Tibial nerve (tissue), 4 donors: Measurements from ENCODE around the gene RAB4A. TPM values are rescaled to one million over a fixed set of nuclear protein-coding genes. Genes with fewer than 3 reads are reported as not detected.

Source experiments
- DNase-seq, 2 donors: peaks; one replicate each; pipeline ENCODE4 v3.0.0-alpha.2; 2019; ENCODE audit warnings: low spot score in 2 of 2
- H3K27ac ChIP-seq, 4 donors: fragments of 200-600 bp; sonication (generic) in 3 of 4; one replicate each; pipeline ENCODE4 v1.5.1; 2017 to 2019; ENCODE audit warnings: mild to moderate bottlenecking in 1 of 4
- H3K27me3 ChIP-seq, 2 donors: fragments of 200-600 bp; sonication (generic) in 1 of 2; one replicate each; pipeline versions ENCODE4 v1.5.1 to v1.6.0; 2017 to 2019
- H3K36me3 ChIP-seq, 3 donors: fragments of 200-600 bp; sonication (generic); one replicate each; pipeline ENCODE4 v1.5.1; 2018 to 2019
- H3K4me1 ChIP-seq, 4 donors: fragments of 200-600 bp; sonication (generic) in 3 of 4; one replicate each; pipeline ENCODE4 v1.5.1; 2017 to 2019
- H3K4me3 ChIP-seq, 4 donors: fragments of 200-600 bp; sonication (generic) in 3 of 4; one replicate each; pipeline ENCODE4 v1.5.1; 2017 to 2019; ENCODE audit warnings: mild to moderate bottlenecking in 1 of 4, moderate library complexity in 1 of 4
- H3K9me3 ChIP-seq, 4 donors: fragments of 200-600 bp; sonication (generic) in 3 of 4; one replicate each; pipeline ENCODE4 v1.5.1; 2017 to 2019
- CTCF ChIP-seq, 5 experiments: fragments of 200-600 bp in 3 of 5; fragments of 450-650 bp in 2 of 5; sonication (generic) in 3 of 5; IDR thresholded peaks; one replicate each; pipeline ENCODE4 v1.5.1; 2016 to 2019; ENCODE audit warnings: antibody characterized with exemption in 5 of 5, mild to moderate bottlenecking in 3 of 5, moderate library complexity in 2 of 5
- EP300 ChIP-seq, 2 donors: sonication (generic); formaldehyde crosslinking; IDR thresholded peaks; one replicate each; pipeline ENCODE4 v1.6.1; 2017; ENCODE audit warnings: antibody characterized with exemption in 2 of 2, mild to moderate bottlenecking in 1 of 2
- POLR2A ChIP-seq, 2 donors: fragments of 450-650 bp; IDR thresholded peaks; one replicate each; pipeline ENCODE4 v1.6.1; 2017; ENCODE audit warnings: antibody characterized with exemption in 2 of 2, mild to moderate bottlenecking in 2 of 2, moderate library complexity in 2 of 2
- WGBS, 2 donors: methylation state at CpG; one replicate each; pipeline ENCODE4 v1.1.5; 2018; 5-methylcytosine and 5-hydroxymethylcytosine counted together
- total RNA-seq, 4 donors: library from RNA; depleted of rRNA; stranded (reverse); fragments of >200 nt; gene quantifications; one replicate each; pipeline ENCODE4 v1.1.0, GENCODE V29; 2016

Gene RAB4A
- total RNA-seq, 4 donors from 2014 or later = 16.2 to 41.3 (median 31.2) TPM

- Histone ChIP-seq H3K9me3 (no peaks in the 10 kb centered on the region), H3K4me3 (no peak overlapping the region), H3K4me1 (peaks cover 0 to 62% (median 31%) of the 10 kb centered on the region in 4 donors), H3K36me3 (no peaks in the 10 kb centered on the region), H3K27me3 (no peaks in the 10 kb centered on the region), H3K27ac (peak overlapping the region in 1 of 4 donors; percentile 87)
- no peak for DNase-seq
- TF ChIP-seq POLR2A (IDR thresholded peaks at IDR 0.05) (no peak), CTCF (IDR thresholded peaks at IDR 0.05) (no peak), EP300 (IDR thresholded peaks at IDR 0.05) (no peak)
- 70 to 75% methylated on average over 4 of the region's 4 CpGs for WGBS, 2 donors
These were observed 44.1 kb upstream of the RAB4A start for GRCh38 chr1:229226796-229227195.

GRCh38 chr1:229227298-229227919 is 43.5 kb upstream of the RAB4A start:
- TF ChIP-seq EP300 (IDR thresholded peaks at IDR 0.05) (peak in 1 of 2 donors; percentile 44), CTCF (IDR thresholded peaks at IDR 0.05) (peak; percentile 75 to 92 (median 88)), POLR2A (IDR thresholded peaks at IDR 0.05) (no peak)
- Histone ChIP-seq H3K4me3 (no peak overlapping the region), H3K27me3 (no peaks in the 10 kb centered on the region), H3K36me3 (no peaks in the 10 kb centered on the region), H3K9me3 (no peaks in the 10 kb centered on the region), H3K27ac (peak overlapping the region in 2 of 4 donors; percentile 87 to 90), H3K4me1 (peaks cover 0 to 66% (median 36%) of the 10 kb centered on the region in 4 donors)
- WGBS, 2 donors = 12% methylated on average over 15 of the region's 15 CpGs
- peak; percentile 68 to 77 for DNase-seq

- Histone ChIP-seq H3K9me3 (no peaks in the 10 kb centered on the region), H3K4me3 (no peak overlapping the region), H3K4me1 (peaks cover 0 to 70% (median 38%) of the 10 kb centered on the region in 4 donors), H3K36me3 (no peaks in the 10 kb centered on the region), H3K27me3 (no peaks in the 10 kb centered on the region), H3K27ac (peak overlapping the region in 2 of 4 donors; percentile 87 to 90)
- no peak for TF ChIP-seq EP300 (IDR thresholded peaks at IDR 0.05)
- TF ChIP-seq CTCF (IDR thresholded peaks at IDR 0.05) = no peak
- no peak for TF ChIP-seq POLR2A (IDR thresholded peaks at IDR 0.05)
- DNase-seq = no peak
- 88 to 92% methylated on average over 2 of the region's 2 CpGs for WGBS, 2 donors
These were observed 42.4 kb upstream of the RAB4A start for GRCh38 chr1:229228522-229228921.

- Histone ChIP-seq H3K27ac (peak overlapping the region; percentile 60 to 90 (median 74)), H3K4me3 (peak overlapping the region in 2 of 4 donors; percentile 1 to 24), H3K27me3 (no peaks in the 10 kb centered on the region), H3K36me3 (no peaks in the 10 kb centered on the region), H3K4me1 (peaks cover 0 to 70% (median 38%) of the 10 kb centered on the region in 4 donors), H3K9me3 (no peaks in the 10 kb centered on the region)
- TF ChIP-seq CTCF (IDR thresholded peaks at IDR 0.05) = no peak
- no peak for TF ChIP-seq EP300 (IDR thresholded peaks at IDR 0.05)
- TF ChIP-seq POLR2A (IDR thresholded peaks at IDR 0.05) = no peak
- no peak for DNase-seq
- WGBS, 2 donors = 13 to 16% methylated on average over 7 of the region's 7 CpGs
These were observed 41.7 kb upstream of the RAB4A start for GRCh38 chr1:229229137-229229720.

- 0 to 10% methylated on average over 3 to 4 of the region's 4 CpGs for WGBS, 2 donors
- Histone ChIP-seq H3K4me3 (peak overlapping the region in 3 of 4 donors; percentile 1 to 24 (median 3)), H3K27me3 (no peaks in the 10 kb centered on the region), H3K4me1 (peaks cover 0 to 70% (median 38%) of the 10 kb centered on the region in 4 donors), H3K36me3 (no peaks in the 10 kb centered on the region), H3K9me3 (no peaks in the 10 kb centered on the region), H3K27ac (peak overlapping the region; percentile 60 to 90 (median 74))
- TF ChIP-seq CTCF (IDR thresholded peaks at IDR 0.05) (peak in 1 of 5 experiments; percentile 25), EP300 (IDR thresholded peaks at IDR 0.05) (peak in 1 of 2 donors; percentile 98), POLR2A (IDR thresholded peaks at IDR 0.05) (peak in 1 of 2 donors; percentile 22)
- peak; percentile 70 to 88 for DNase-seq
These were observed 41.2 kb upstream of the RAB4A start for GRCh38 chr1:229229721-229230139.
